A673 (cell line): Measurements from ENCODE around the gene LRRFIP1. TPM values are rescaled to one million over a fixed set of nuclear protein-coding genes. Genes with fewer than 3 reads are reported as not detected.
"Not testable (repeated sequence)": the region's sequence is repeated elsewhere in the genome, so short reads cannot be mapped to it uniquely, and the experiment has no call there.

Source experiments
- BruUV-seq: library from RNA; stranded (reverse); fragments of 400-500 nt; replicated peaks from 2 replicates; lab custom pipeline; 2021; lab: Mats Ljungman, UMichigan
- CTCF ChIA-PET: fragments of 300-600 bp; sonication (Branson Sonifier 250); formaldehyde crosslinking; loops from one replicate; lab custom pipeline; 2022; ENCODE audit warnings: antibody characterized with exemption; lab: Charles Lee
- POLR2A ChIA-PET: fragments of 300-600 bp; sonication (Branson Sonifier 250); formaldehyde crosslinking; loops from one replicate; lab custom pipeline; 2022; ENCODE audit warnings: antibody characterized with exemption; ENCODE audit not compliant: low non-redundant PET; lab: Charles Lee
- DNase-seq: peaks from one replicate; pipeline ENCODE4 v3.0.0-alpha.2; 2015; ENCODE audit warnings: low spot score
- H3K27ac ChIP-seq: fragments of 200-600 bp; sonication (generic); 2 replicates; pipeline ENCODE4 v1.5.1; 2016; ENCODE audit warnings: mixed run types, low read depth, mild to moderate bottlenecking, mixed read lengths, antibody characterized with exemption, low read length; ENCODE audit not compliant: poor library complexity, severe bottlenecking
- H3K27me3 ChIP-seq: fragments of 200-600 bp; sonication (generic); replicated peaks from 2 replicates; pipeline ENCODE4 v1.6.1; 2017; ENCODE audit warnings: mixed run types, low read depth, mild to moderate bottlenecking, mixed read lengths, antibody characterized with exemption, low read length; ENCODE audit not compliant: insufficient read depth, poor library complexity
- H3K36me3 ChIP-seq: fragments of 200-600 bp; sonication (generic); 2 replicates; pipeline ENCODE4 v1.6.1; 2016; ENCODE audit warnings: mixed run types, mild to moderate bottlenecking, mixed read lengths, antibody characterized with exemption, low read length; ENCODE audit not compliant: insufficient read depth, poor library complexity, severe bottlenecking
- H3K4me1 ChIP-seq: fragments of 200-600 bp; sonication (generic); 2 replicates; pipeline ENCODE4 v1.6.1; 2017; ENCODE audit warnings: mixed run types, mild to moderate bottlenecking, mixed read lengths, antibody characterized with exemption, low read length; ENCODE audit not compliant: insufficient read depth, poor library complexity, severe bottlenecking
- H3K4me3 ChIP-seq: fragments of 200-600 bp; sonication (generic); 2 replicates; pipeline ENCODE4 v1.5.1; 2016; ENCODE audit warnings: low read depth, mixed run types, mild to moderate bottlenecking, mixed read lengths, low read length; ENCODE audit not compliant: poor library complexity, severe bottlenecking
- H3K9me3 ChIP-seq: fragments of 200-600 bp; sonication (generic); 2 replicates; pipeline ENCODE4 v1.6.1; 2016; ENCODE audit warnings: mixed run types, low read depth, mild to moderate bottlenecking, mixed read lengths, antibody characterized with exemption, low read length; ENCODE audit not compliant: poor library complexity, severe bottlenecking
- CTCF ChIP-seq: fragments of 300-800, 200-600 bp; sonication (generic); conservative IDR thresholded peaks from 2 replicates; pipeline ENCODE4 v1.5.1; 2017; ENCODE audit warnings: low read depth, mild to moderate bottlenecking, antibody characterized with exemption, low read length, moderate library complexity, mixed read lengths
- EZH2 ChIP-seq: fragments of 200-600 bp; sonication (generic); IDR thresholded peaks from 2 replicates; pipeline ENCODE4 v1.6.1; 2017; ENCODE audit warnings: borderline replicate concordance, low read depth, mild to moderate bottlenecking, mixed read lengths, antibody characterized with exemption, low read length; ENCODE audit not compliant: poor library complexity, severe bottlenecking
- intact Hi-C: fragments of 100-400 bp; cut with micrococcal nuclease; formaldehyde crosslinking; loops from one replicate; pipeline ENCODE4 v1.10.0; 2022; ENCODE audit not compliant: unreplicated experiment
- total RNA-seq: library from RNA; stranded (reverse); gene quantifications from 2 replicates; pipeline ENCODE4 v1.2.3, GENCODE V29; 2021

Gene LRRFIP1
- total RNA-seq, 1 experiment from 2014 or later = 69.3 TPM

- Histone ChIP-seq H3K4me1 (no peaks in the 10 kb centered on the region), H3K27me3 (no peaks in the 10 kb centered on the region), H3K36me3 (peaks cover 46% of the 10 kb centered on the region), H3K4me3 (no peak overlapping the region), H3K9me3 (no peaks in the 10 kb centered on the region), H3K27ac (no peak overlapping the region)
- CTCF ChIA-PET = no interaction called here
- DNase-seq = no peak
- BruUV-seq = no TSS peak
- TF ChIP-seq EZH2 = no peak
- TF ChIP-seq CTCF = no peak
- POLR2A ChIA-PET = no interaction called here
- intact Hi-C loops = no loop called here
Measured at GRCh38 chr2:237758185-237758584, 130.8 kb downstream of the LRRFIP1 start.

- ChIA-PET POLR2A (no interaction called here), CTCF (no interaction called here)
- Histone ChIP-seq H3K27me3 (no peaks in the 10 kb centered on the region), H3K4me3 (no peak overlapping the region), H3K27ac (no peak overlapping the region), H3K9me3 (no peaks in the 10 kb centered on the region), H3K4me1 (no peaks in the 10 kb centered on the region), H3K36me3 (peaks cover 43% of the 10 kb centered on the region)
- BruUV-seq = no TSS peak
- DNase-seq = no peak
- TF ChIP-seq CTCF = no peak
- TF ChIP-seq EZH2 = no peak
- intact Hi-C loops = no loop called here
Measured at GRCh38 chr2:237759176-237759575, 131.8 kb downstream of the LRRFIP1 start.

GRCh38 chr2:237760506-237761502 is 133.4 kb downstream of the LRRFIP1 start:
- POLR2A ChIA-PET = no interaction called here
- H3K4me1 ChIP-seq = no peaks in the 10 kb centered on the region
- CTCF ChIA-PET = no interaction called here

GRCh38 chr2:237762291-237763182 is 135.2 kb downstream of the LRRFIP1 start:
- H3K4me1 ChIP-seq, POLR2A ChIA-PET, H3K4me3 ChIP-seq, BruUV-seq, H3K9me3 ChIP-seq, intact Hi-C loops, CTCF ChIA-PET, H3K27me3 ChIP-seq, H3K27ac ChIP-seq, DNase-seq: not testable (repeated sequence)
- H3K36me3 ChIP-seq = peaks cover 24% of the 10 kb centered on the region

More at GRCh38 chr2:237760506-237761502, 133.4 kb downstream of the LRRFIP1 start:
- no peak overlapping the region for H3K4me3 ChIP-seq
- no peak for TF ChIP-seq EZH2
- no TSS peak for BruUV-seq
- H3K27ac ChIP-seq = no peak overlapping the region
- no peaks in the 10 kb centered on the region for H3K27me3 ChIP-seq
- no peak for DNase-seq
- intact Hi-C loops = no loop called here
- peaks cover 32% of the 10 kb centered on the region for H3K36me3 ChIP-seq
- H3K9me3 ChIP-seq = no peaks in the 10 kb centered on the region
